ENCODE measurements around the gene LAMA1.

GRCh38 chr18:6955304-6955703 lies 162.3 kb downstream of the LAMA1 start:
- TF ChIP-seq POLR2A (IDR thresholded peaks at IDR 0.05), result no peak
- TF ChIP-seq CTCF (IDR thresholded peaks at IDR 0.05), result no peak
